Globus pallidus (tissue), 1 donor: ENCODE results near the gene DYRK4.

ENCODE experiments used
- DNase-seq: peaks from one replicate; pipeline ENCODE4 v3.0.0-alpha.2; 2015; ENCODE audit warnings: low spot score

The DYRK4 gene

GRCh38 chr12:4621511-4621910 is 59.5 kb downstream of the DYRK4 start:
- DNase-seq, result no peak

DNA sequence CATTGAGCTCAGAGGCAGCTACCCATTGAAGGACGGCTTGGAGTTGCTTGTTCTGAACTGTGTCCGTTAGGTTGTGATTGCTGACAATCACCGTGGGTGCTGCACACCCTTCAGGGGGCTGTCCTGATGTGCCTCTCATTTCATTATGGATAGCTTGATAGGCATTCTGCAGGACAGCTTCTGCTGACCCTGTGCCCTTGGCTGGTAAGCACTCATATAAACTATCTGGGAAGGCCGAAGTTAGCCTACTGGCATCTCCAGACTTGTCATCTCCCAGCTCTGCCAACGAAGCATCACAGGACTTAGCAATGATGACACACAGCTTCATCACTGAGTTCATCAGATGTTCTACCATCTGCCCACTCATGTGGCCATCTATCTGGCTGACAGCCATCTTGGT is 64.5 kb downstream of the DYRK4 start:
- no peak for DNase-seq

GRCh38 chr12:4628406-4628805 is 66.4 kb downstream of the DYRK4 start:
- no peak for DNase-seq

DNA sequence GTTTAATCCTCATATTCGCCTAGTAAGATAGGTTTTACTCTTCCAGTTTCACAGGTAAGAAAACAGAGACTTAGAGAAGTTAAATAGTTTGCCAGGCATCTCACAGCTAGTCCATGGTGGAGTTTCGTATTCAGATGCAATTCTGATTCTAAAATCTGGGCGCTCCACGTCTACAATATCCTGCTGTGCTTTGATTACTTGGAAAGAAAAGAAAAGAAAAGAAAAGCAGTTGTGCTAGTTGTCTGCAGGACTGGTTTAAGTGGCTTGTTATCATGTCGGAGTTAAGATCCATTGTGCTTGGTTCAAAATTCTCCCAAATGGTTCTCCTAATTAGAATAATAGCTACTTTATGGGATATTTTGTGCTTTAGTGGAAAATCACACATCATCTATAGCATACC is 68.3 kb downstream of the DYRK4 start:
- DNase-seq, result no peak

DNA sequence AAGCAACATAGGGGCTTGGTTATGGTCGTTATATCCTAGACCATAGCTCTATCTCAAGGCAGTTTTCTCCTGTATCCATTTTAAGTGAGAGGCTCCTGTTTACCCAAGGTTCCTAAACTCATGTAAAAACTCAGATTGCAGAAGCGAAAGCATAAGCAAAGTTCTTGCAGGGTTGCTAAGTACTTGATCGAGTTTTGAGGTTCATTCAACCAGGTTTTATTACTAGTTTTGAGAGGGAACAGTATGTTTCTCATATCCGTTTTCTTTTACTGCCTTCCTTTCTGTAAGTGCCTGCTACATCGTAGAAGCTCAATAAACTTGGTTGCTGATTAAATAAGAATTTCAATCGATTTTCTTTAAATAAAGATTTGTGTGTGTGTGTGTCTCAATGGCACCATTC is 81.7 kb downstream of the DYRK4 start:
- no peak for DNase-seq

- DNase-seq, result no peak
Observed at GRCh38 chr12:4645023-4645422, 83.0 kb downstream of the DYRK4 start.

GRCh38 chr12:4648104-4648500 is 86.1 kb downstream of the DYRK4 start:
- DNase-seq, result no peak

DNA sequence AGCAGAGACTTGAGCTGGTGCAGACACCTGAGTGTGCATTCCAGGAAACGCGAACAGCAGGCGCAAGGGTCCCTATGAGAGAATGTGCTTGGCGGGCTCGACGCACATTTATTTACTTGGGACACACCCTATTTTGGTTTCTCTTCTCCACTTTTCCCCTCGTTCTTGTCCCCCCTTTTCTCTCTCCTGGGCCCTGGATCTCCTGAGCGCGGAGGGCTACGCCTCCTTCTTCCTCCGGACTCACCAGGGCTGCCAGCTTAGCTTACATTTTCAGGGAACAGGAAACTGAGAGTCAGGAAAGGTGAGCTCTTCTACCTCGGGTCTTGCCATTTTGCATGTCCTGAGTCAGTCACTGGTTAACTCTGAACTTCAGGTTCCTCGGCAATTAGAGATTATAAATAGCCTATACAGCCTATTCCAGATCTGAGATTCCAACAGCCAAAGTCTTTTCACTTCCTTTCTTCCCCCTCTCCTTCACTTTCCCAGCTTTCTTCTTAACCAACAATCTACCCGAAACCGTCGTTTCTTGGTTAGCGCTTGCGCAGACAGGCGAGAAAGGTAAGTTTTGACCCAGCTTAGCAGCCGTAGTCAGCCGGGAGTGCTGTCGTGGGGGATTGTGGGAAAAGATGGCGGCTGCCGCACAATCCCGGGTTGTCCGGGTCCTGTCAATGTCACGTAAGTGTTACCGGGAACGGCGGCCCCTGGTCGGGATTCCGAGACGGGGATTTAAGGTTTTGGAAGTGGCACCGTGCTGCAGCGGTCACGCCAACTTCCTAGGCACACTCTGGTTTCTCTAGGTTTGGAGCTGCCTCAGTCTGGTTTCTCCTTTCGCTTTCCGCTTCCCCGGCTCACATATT is 86.7 kb downstream of the DYRK4 start, which contains the start of the genes AKAP3 and NDUFA9:
Gene AKAP3, minus strand, starts transcription at position 551 of the 857 bp plus-strand sequence. CDS start 10,855 bp downstream, outside the sequence.
Gene NDUFA9, plus strand, starts transcription at position 614 of the 857 bp plus-strand sequence. Its CDS starts 13 bp downstream, at position 627.
- DNase-seq, result peak; percentile 85

DNA sequence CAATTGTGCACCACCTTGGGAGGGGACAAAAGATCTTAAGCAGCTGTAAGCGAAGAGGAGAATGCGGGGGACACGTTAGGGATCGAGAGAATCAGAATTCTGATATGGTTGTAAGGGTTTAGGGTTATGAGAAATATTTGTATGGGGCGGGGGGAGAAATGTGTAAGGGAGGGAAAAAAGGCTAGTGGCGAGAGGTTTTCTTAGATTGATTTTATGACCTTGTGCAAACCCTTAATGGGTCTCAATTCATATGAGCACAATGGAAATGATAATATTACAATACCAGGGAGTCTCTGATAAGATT is 87.3 kb downstream of the DYRK4 start:
- DNase-seq, result no peak

DNA sequence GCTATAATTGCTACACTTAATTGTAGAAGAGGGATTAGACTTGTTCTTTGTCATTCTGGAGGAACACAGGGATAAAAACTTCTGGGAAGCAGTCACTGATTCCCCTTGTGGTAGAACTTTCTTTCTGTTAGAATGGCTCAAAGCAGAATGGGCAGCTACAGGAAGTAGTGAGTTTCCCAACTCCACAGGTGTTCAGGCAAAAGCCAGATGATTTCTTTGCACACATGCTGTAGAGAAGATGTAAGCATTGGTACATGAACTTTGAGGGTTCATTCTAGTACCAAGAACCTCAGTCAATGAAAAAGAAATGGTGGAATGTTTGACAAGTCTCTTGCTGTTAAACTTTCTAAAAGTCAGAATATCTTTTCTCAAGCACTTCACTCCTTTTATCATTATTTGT is 91.2 kb downstream of the DYRK4 start:
- DNase-seq, result no peak

GRCh38 chr12:4653691-4654090 is 91.7 kb downstream of the DYRK4 start:
- no peak for DNase-seq
